Measurements from ENCODE around the gene CRTC3.

CRTC3 gene

DNA sequence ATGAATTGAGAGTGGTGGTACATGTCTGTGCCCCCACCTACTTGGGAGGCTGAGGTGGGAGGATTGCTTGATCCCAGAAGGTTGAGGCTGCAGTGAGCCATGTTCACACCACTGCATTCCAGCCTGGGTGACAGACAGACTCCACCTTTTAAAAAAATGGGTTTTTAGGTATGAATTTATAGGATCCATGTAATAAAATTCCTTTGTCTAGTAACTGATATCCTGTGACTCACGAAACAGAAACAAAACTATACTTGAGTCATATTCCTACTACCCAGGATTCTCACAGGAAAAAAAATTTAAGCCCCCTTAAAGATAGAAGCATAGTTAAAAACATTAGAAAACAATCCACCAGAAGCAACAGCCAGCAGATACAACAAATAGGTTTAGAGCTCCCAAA, 10.0 kb upstream of the CRTC3 start:
- no peak for DNase-seq (ENCODE audit: extremely low spot score, insufficient read length, low read depth)
- no peak for FAIRE-seq

- DNase-seq (ENCODE audit: extremely low spot score, insufficient read length, low read depth) = no peak
- FAIRE-seq = no peak
Measured at GRCh38 chr15:90520365-90520764, 9.4 kb upstream of the CRTC3 start.

DNA sequence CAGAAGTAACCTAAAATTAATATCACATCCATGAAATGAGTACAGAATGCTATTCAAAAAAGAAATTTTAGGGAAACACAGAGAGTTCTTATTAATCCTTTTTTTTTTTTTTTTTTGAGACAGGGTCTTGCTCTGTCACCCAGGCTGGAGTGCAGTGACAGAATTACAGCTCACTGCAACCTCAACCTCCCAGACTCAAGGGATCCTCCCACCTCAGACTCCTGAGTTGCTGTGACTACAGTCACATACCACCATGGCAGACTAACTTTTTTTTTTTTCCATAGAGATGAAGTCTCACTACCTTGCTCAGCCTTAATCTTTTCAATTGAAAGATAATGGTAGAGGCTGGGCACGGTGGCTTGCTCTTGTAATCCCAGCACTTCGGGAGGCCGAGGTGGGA, 6.3 kb upstream of the CRTC3 start:
- DNase-seq (ENCODE audit: extremely low spot score, insufficient read length, low read depth) (no peak), FAIRE-seq (no peak)

- DNase-seq (ENCODE audit: extremely low spot score, insufficient read length, low read depth) (peak; percentile 29), FAIRE-seq (peak; percentile 76)
Measured at GRCh38 chr15:90524018-90524803, 5.5 kb upstream of the CRTC3 start.

- FAIRE-seq = no peak
- DNase-seq (ENCODE audit: extremely low spot score, insufficient read length, low read depth) = no peak
Measured at GRCh38 chr15:90529011-90529370, 732 bp upstream of the CRTC3 start.

DNA sequence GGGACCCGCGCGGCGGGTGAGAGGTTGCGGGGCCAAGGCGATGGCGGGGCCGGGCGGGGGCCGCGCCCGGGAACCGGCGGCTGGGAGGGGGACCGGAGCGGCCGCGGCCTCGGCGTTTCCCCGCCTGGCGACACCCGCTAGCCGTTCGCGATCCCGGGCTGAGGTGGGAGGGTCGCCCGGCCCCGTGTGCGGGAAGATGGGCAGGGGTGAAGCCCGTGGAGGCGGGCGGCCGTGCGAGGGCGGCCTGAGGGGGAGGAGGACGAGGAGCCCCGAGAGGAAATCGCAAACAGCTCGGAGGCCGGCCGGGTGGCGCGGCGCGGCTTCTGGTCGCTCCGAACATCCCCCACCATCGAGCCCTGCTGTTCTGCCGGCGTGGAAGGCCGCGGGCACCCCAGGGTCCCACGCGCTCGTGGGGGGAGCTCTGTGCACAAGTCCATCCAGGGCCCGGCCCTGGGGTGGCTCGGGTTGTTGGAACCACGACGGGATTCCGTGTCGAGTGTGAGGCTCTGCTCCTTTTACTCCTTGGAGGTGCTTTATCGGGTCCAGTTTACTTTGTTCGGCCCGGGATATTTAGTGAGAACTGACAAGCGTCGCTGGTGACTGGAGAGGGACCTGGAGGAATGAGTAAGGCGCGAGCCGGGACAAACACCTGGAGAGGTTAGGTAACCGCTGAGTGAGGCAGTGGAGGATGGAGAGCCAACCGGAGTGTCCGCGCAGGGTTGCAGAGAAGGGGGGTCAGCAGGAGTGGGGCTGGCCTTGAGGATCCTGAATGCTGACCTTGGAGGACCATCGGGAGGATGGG, 728 bp downstream of the CRTC3 start:
- FAIRE-seq (peak; percentile 15), DNase-seq (ENCODE audit: extremely low spot score, insufficient read length, low read depth) (peak; percentile 40)

DNA sequence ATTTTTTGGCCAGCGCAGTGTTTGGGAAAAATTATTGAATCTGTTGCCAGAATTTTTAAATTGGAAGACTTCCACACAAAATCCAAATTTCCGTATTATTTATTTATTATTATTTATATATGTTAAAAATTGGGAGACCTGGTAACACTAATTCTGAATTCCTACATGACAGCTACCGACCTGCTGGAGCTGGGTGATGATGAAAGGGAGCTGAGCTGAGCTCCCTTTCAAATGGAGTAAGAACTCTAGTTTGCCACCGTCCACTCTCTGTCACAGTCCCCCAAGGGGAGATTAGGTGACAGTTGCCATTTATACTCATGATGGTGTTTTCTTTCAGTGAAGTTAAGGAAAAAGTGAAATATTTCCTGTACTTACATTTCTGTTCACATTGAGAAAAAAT, 1.4 kb downstream of the CRTC3 start:
- DNase-seq (ENCODE audit: extremely low spot score, insufficient read length, low read depth) (no peak), FAIRE-seq (no peak)

- DNase-seq (ENCODE audit: extremely low spot score, insufficient read length, low read depth) (no peak), FAIRE-seq (no peak)
Measured at GRCh38 chr15:90535254-90535653, 5.5 kb downstream of the CRTC3 start.

GRCh38 chr15:90539789-90540188, 10.1 kb downstream of the CRTC3 start:
- DNase-seq (ENCODE audit: extremely low spot score, insufficient read length, low read depth) = no peak
- no peak for FAIRE-seq

GRCh38 chr15:90540768-90541167, 11.0 kb downstream of the CRTC3 start:
- DNase-seq (ENCODE audit: extremely low spot score, insufficient read length, low read depth) (no peak), FAIRE-seq (no peak)

DNA sequence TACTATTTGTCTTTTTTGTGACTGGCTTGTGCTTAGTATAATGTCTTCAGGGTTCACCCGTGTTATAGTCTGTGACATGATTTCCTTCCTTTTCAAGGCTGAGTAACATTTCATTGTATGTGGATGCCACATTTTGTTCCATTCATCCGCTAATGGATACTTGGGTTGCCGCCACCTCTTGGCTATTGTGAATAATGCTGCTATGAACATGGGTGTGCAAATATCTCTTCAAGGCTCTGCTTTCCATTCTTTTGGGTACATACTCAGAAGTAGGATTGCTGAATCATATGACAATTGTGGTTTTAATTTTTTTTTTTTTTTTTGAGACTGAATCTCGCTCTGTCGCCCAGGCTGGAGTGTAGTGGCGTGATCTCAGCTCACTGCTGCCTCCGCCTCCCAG, 15.4 kb downstream of the CRTC3 start:
- DNase-seq (ENCODE audit: extremely low spot score, insufficient read length, low read depth) (no peak), FAIRE-seq (no peak)

DNA sequence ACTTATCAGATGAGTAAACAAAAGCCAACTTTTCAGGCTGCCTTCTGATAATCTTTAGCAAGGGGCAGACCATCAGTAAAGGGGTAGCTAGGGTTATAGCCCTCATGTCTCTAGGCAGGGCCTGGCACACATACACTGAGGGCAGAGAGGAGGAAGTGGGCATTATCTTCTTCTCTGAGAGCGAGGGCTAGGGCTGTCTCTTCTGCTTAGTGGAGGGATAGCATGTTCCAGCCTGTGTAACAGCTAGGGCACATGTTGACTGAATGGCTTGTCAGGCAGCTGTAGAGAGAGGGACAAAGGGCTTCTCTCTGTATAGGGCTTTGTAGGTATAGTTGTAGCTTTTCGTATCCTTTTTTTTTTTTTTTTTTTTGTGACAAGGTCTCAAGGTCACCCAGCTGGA, 17.8 kb downstream of the CRTC3 start:
- DNase-seq (ENCODE audit: extremely low spot score, insufficient read length, low read depth) = no peak
- no peak for FAIRE-seq

DNA sequence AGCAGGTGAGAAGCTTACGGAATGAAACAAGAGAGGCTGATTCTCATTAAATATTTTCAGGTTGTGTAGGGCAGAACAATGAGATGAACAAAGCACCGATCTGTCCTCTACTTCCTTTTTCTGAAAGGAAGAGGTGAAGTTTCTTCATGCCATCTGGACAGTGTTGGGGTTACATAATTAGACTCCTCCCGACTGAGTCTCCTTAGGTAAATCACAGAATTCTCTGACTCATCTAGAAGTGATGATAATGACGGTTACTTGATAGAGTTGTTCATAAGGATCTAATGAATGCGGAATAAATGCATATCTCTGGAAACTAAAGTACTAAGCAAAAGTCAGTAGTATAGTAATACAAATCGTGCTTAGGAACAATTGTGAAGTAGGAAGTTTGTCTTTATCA, 21.2 kb downstream of the CRTC3 start:
- FAIRE-seq (peak; percentile 74), DNase-seq (ENCODE audit: extremely low spot score, insufficient read length, low read depth) (no peak)

- DNase-seq (ENCODE audit: extremely low spot score, insufficient read length, low read depth) (no peak), FAIRE-seq (no peak)
Measured at GRCh38 chr15:90552162-90552928, 22.6 kb downstream of the CRTC3 start.

GRCh38 chr15:90552929-90553211, 23.1 kb downstream of the CRTC3 start:
- DNase-seq (ENCODE audit: extremely low spot score, insufficient read length, low read depth) = no peak

DNA sequence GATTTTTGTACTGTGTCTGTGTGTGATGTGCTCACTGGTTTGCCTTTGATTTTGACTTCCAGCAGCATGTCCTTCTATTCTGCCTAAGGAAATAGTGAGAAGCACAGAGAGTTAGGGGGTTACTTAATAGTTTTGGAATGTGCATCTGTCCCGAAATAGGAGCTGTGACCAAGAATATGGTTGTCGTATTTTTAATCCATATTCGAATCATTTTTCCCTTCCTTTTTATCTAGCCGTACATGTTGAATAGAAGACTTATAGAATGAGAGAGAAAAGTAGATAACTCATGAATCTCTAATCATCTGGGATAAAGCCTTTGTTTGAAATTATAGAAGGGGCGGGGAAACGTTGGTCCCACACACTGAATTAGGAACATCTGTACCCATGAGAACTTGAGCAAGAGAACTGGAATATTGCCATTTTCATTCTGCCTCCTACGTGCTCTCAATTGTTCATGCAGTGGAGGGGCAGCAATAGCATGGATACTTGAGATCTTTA, 23.6 kb downstream of the CRTC3 start:
- FAIRE-seq (no peak), DNase-seq (ENCODE audit: extremely low spot score, insufficient read length, low read depth) (no peak)

More at GRCh38 chr15:90552929-90553211, 23.1 kb downstream of the CRTC3 start:
- FAIRE-seq = no peak

DNA sequence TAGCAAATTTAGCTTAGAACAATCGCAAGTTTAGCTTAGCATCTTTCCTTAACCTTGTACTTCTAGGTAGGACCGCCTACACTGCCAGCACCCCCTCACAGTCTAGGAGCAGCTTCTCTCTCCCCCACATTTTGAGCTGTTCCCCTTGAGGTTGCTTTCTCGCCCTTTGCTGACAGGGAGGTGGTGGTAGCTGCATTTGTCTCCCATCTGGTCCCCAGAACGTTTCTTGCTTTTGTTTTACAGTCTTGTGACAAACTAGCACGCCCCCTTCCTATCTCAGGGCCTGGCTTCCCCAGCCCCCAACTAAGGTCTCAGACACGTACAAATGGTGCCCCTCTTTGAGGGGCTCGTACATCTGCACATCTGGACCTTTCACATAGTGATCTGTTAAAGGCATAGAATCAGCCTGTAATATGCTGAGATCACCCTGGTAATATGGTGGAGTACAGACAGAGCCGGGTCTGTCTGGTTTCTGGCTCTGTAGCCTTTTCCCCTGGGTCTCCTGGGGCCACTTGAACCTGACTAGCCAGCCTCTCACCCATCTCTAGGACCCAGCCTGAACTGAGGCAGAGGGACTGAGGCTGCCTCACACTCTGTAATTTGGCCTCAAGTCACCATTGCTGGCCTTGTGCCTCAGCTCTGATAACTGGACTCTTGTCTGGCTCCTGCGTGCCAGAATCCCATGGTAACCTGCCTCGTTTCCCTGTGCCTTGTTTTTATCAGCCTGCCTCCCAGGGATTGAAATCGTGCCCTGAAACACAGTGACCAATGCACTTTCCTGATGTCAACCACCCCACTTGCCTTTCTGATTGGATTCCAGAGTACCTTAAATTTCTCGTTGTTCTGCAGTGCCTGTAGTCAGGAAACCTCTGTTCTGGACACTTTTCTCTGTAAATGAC, 27.7 kb downstream of the CRTC3 start:
- peak; percentile 33 for FAIRE-seq
- DNase-seq (ENCODE audit: extremely low spot score, insufficient read length, low read depth) = no peak

- no peak for FAIRE-seq
- no peak for DNase-seq (ENCODE audit: extremely low spot score, insufficient read length, low read depth)
Measured at GRCh38 chr15:90558171-90558573, 28.4 kb downstream of the CRTC3 start.

- no peak for FAIRE-seq
- no peak for DNase-seq (ENCODE audit: extremely low spot score, insufficient read length, low read depth)
Measured at GRCh38 chr15:90559119-90559518, 29.4 kb downstream of the CRTC3 start.

DNA sequence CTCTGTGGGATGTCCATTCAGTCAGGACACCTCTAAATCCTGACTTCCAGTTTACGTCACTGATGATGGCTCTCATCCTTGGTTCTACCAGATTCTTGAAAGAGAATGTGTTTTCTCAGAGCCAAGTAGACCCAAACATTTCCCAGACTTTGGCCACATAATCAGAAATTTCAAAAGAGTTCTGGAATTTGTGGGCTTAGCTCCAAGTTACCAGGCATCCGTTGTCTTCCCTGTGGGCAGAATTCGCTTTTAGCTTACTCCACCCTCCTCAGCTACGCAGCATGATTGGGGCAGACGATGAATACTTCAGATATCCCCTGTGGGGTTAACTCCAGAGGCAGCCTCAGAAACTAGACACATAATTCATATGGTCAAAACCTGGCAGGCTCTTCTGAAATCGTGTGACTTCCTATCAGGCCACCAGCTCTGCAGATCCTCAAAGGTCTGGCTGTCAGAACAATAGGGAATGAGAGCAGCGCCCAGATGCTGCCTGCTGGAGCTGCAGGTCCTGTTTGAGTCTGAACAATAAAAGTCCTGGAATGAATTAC, 30.6 kb downstream of the CRTC3 start:
- FAIRE-seq = no peak
- DNase-seq (ENCODE audit: extremely low spot score, insufficient read length, low read depth) = no peak

Data from GM18507 (cell line).